ENCODE results near the gene RAPGEF4. TPM values are rescaled to one million over a fixed set of nuclear protein-coding genes. Genes with fewer than 3 reads are reported as not detected.

The RAPGEF4 gene
- total and polyA plus RNA-seq, 2 of the 8 experiments (the other 6 are each of a cell fraction or from before 2014, with no cell fraction given) = 1.2 to 2.6 TPM

DNA sequence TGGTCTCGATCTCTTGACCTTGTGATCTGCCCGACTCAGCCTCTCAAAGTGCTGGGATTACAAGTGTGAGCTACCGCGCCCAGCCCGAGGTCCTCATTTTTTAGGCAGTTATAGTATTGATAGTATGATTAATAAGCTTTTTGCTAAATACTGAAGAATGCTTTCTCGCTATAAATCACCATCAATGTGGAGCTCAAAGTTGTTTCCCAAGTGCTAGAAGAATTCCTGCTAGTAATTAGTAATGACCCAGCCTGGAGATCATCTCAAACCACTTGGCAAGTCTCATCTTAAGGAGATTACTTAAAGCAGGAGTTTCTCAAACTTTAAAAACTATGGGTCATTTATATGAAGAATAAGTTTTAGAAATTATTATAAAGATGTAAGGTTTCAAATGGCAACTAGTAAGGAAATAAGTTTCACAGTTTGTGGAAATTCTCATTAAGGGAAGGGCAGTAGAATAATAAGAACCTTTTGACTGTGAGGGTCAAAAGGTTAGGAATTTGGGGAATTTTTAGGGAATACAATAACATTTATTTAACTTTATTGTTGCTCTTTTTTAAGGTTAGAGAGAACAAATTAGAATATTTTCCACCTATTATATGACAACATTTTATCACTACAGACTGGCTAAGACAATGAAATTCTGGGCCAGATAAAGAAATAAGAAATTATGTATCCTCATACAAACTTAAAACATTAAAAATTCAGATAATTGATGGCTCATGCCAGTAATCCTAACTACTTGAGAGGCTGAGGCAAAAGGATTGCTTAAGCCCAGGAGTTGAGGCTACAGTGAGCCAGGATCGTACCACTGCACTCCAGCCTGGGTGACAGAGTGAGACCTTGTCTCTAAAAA, 191.4 kb downstream of the RAPGEF4 start (continued):
- TF ChIP-seq, protein P1, sequence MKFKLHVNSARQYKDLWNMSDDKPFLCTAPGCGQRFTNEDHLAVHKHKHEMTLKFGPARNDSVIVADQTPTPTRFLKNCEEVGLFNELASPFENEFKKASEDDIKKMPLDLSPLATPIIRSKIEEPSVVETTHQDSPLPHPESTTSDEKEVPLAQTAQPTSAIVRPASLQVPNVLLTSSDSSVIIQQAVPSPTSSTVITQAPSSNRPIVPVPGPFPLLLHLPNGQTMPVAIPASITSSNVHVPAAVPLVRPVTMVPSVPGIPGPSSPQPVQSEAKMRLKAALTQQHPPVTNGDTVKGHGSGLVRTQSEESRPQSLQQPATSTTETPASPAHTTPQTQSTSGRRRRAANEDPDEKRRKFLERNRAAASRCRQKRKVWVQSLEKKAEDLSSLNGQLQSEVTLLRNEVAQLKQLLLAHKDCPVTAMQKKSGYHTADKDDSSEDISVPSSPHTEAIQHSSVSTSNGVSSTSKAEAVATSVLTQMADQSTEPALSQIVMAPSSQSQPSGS (IDR thresholded peaks at IDR 0.05; ENCODE audit: low read length) = no peak
- TF ChIP-seq ZNF274 (IDR thresholded peaks at IDR 0.05; ENCODE audit: borderline replicate concordance, extremely low read depth, low read length) (no peak), RFX5 (IDR thresholded peaks at IDR 0.05; ENCODE audit: borderline replicate concordance, low read depth, low read length) (no peak), NANOG (IDR thresholded peaks at IDR 0.05; ENCODE audit: insufficient read depth, low read depth, low read length, poor library complexity, severe bottlenecking) (no peak)

Measured in H1 (cell line).